ENCODE results near the gene HKDC1. TPM values are rescaled to one million over a fixed set of nuclear protein-coding genes. Genes with fewer than 3 reads are reported as not detected.

The HKDC1 gene
- total RNA-seq, 4 donors from 2014 or later: 0.27 TPM; not detected in 3

DNA sequence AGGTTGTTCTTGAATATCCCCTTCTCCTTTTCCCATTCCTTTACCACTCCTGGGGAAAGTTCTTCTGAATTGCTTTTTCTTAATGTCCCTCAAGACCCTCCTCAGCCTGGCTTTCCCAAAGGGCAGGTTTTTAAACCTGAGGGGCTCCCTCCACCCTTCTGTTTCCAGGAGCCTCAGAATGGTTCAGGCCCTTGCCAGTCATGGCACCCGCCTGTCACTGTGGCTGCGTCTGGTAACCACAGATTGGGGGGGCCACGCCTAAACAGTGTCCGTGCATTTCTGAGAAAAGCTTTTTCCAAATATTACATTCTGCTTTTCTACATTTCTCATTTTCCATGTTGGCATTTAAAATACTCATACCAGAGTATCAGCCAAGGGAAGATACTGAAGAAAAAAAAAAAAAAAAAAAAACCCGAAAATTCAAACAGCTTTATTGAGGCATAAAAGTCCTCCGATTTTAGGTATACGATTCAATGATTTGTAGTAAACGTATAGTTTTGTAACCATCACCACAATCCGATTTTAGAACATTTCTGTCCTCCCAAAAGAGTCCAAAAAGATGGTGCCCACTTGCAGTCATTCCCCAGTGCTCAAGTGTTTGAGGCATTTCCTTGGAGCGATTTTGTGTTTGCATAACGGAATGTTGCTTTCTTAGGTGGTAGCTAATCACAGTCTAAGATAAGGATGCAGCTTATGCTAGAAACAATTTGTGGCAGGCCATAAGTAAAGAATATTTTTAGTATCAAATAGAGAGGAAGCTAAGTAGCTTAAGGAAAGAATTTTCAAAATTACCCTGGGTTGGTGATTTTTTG lies 22.1 kb downstream of the HKDC1 start:
- H3K27ac ChIP-seq: no peak overlapping the region
- no peaks in the 10 kb centered on the region for H3K36me3 ChIP-seq
- H3K4me3 ChIP-seq: no peak overlapping the region
- H3K9me3 ChIP-seq: no peaks in the 10 kb centered on the region
- no peaks in the 10 kb centered on the region for H3K27me3 ChIP-seq
- ATAC-seq: no peak
- peaks cover 0 to 24% (median 0%) of the 10 kb centered on the region in 3 donors for H3K4me1 ChIP-seq
- no peak for TF ChIP-seq EP300 (IDR thresholded peaks at IDR 0.05)
- TF ChIP-seq, protein P1, sequence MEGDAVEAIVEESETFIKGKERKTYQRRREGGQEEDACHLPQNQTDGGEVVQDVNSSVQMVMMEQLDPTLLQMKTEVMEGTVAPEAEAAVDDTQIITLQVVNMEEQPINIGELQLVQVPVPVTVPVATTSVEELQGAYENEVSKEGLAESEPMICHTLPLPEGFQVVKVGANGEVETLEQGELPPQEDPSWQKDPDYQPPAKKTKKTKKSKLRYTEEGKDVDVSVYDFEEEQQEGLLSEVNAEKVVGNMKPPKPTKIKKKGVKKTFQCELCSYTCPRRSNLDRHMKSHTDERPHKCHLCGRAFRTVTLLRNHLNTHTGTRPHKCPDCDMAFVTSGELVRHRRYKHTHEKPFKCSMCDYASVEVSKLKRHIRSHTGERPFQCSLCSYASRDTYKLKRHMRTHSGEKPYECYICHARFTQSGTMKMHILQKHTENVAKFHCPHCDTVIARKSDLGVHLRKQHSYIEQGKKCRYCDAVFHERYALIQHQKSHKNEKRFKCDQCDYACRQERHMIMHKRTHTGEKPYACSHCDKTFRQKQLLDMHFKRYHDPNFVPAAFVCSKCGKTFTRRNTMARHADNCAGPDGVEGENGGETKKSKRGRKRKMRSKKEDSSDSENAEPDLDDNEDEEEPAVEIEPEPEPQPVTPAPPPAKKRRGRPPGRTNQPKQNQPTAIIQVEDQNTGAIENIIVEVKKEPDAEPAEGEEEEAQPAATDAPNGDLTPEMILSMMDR (IDR thresholded peaks at IDR 0.05): no peak
- WGBS, 2 donors (ENCODE audit: low coverage in 1 of 2): 70 to 79% methylated on average over 8 to 11 of the region's 11 CpGs

DNA sequence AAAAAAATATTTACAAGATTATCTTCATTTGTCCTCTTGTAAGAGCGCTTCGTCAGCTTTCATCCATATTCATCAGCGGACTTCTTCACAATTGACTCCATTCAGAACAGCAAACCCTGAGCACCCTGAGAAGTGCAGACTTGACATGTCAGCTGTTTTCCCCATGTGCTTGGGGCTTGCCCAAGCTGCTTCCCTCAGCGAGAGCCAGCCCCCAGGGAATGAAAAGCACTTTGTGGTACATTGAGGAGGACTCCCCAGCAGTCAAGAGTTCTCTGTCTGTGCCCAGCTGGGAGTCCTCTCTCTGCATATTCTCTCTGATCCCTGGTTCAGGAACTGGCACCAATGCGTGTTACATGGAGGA lies 22.7 kb downstream of the HKDC1 start:
- WGBS, 2 donors (ENCODE audit: low coverage in 1 of 2): 75 to 87% methylated on average over 4 of the region's 5 CpGs

DNA sequence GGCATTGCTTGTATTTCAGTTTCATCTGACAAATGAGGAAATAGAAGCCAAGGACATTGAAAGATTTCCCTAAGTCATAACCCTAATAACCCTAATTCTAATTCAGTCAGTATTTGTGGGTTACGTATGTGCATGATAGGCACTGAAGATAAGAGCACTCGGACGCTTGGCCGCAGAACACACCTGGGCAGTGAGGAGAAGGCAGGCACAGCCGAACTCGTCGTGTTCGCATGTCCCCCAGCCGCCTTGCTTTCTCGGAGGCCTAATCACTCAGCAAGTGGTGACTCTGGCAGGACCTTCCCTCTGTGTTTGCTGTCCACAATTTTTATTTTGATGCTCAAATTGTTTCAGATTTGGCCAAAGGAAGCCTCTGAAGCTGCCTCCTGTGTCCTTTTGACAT lies 23.7 kb downstream of the HKDC1 start:
- no peak overlapping the region for H3K27ac ChIP-seq
- TF ChIP-seq, protein P1 (IDR thresholded peaks at IDR 0.05): no peak
- TF ChIP-seq POLR2AphosphoS5 (IDR thresholded peaks at IDR 0.05): no peak
- TF ChIP-seq POLR2A (IDR thresholded peaks at IDR 0.05): no peak
- TF ChIP-seq EP300 (IDR thresholded peaks at IDR 0.05): no peak
- H3K4me3 ChIP-seq: no peak overlapping the region
- H3K9me3 ChIP-seq: no peaks in the 10 kb centered on the region
- H3K4me1 ChIP-seq: peaks cover 0 to 15% (median 0%) of the 10 kb centered on the region in 3 donors
- H3K27me3 ChIP-seq: no peaks in the 10 kb centered on the region
- 90 to 100% methylated on average over 2 to 10 of the region's 10 CpGs for WGBS, 2 donors (ENCODE audit: low coverage in 1 of 2)
- ATAC-seq: no peak
- H3K36me3 ChIP-seq: no peaks in the 10 kb centered on the region

More for the DNA sequence above, 22.7 kb downstream of the HKDC1 start:
- Histone ChIP-seq H3K27me3 (no peaks in the 10 kb centered on the region), H3K36me3 (no peaks in the 10 kb centered on the region), H3K9me3 (no peaks in the 10 kb centered on the region), H3K4me3 (no peak overlapping the region), H3K27ac (no peak overlapping the region), H3K4me1 (peaks cover 0 to 19% (median 0%) of the 10 kb centered on the region in 3 donors)
- no peak for ATAC-seq
- TF ChIP-seq EP300 (IDR thresholded peaks at IDR 0.05): no peak

DNA sequence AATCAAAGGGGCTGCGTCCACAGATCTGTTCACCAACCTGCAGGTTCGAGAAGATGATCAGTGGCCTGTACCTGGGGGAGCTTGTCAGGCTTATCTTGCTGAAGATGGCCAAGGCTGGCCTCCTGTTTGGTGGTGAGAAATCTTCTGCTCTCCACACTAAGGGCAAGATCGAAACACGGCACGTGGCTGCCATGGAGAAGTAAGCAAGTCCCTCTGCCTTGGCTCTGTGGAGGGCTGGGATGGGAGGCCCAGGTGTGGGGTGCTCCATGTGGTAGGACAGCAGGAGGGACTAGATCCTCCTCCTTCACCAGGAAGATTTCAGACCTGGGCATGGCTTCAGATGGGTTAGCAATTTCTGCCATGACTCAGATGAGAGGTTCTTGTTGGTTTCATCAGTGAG lies 25.9 kb downstream of the HKDC1 start:
- H3K4me1 ChIP-seq: no peaks in the 10 kb centered on the region
- no peak overlapping the region for H3K4me3 ChIP-seq
- no peak for ATAC-seq
- H3K9me3 ChIP-seq: no peaks in the 10 kb centered on the region
- H3K36me3 ChIP-seq: no peaks in the 10 kb centered on the region
- no peak overlapping the region for H3K27ac ChIP-seq
- WGBS, 2 donors (ENCODE audit: low coverage in 1 of 2): 100% methylated on average over 1 of the region's 5 CpGs; no CpG with 5 or more reads in 1 of the 2 donors
- H3K27me3 ChIP-seq: no peaks in the 10 kb centered on the region
- TF ChIP-seq POLR2A (IDR thresholded peaks at IDR 0.05) (no peak), EP300 (IDR thresholded peaks at IDR 0.05) (no peak), POLR2AphosphoS5 (IDR thresholded peaks at IDR 0.05) (no peak)
- TF ChIP-seq, protein P1 (IDR thresholded peaks at IDR 0.05): no peak

DNA sequence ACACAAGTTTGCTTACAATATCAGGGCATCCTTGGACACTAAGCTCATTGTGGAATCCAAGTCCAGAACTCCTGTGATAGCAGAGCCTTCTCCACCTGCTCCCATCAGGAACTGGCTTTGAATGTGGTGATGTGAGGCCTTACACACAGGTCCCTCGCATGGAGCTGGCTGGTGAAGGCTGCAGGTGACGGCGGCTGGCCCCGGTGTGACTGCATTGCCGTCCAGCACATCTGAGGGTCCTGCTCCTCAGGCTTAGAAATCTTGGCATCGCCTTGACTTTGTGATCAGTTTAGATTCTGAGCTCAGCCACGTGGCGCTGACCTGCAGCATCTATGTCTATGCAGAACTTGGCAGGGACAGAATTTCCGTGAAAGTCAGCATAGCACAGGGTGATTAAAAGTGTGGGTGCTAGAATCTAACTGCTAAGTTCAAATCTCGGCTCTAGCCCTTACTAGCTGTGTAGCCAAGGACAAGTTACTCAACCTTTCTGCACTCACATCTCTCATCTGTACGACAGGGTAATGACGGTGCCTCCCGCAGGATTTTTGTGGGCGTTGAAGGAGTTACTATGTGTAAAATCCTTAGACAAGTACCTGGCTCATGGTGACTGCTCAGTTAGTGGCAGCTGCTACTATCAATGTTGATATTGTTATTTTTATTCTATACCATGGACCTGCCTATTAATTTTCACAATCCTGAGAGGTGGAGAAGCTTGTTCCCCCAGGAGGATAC lies 26.6 kb downstream of the HKDC1 start:
- TF ChIP-seq POLR2A (IDR thresholded peaks at IDR 0.05) (no peak), EP300 (IDR thresholded peaks at IDR 0.05) (no peak), POLR2AphosphoS5 (IDR thresholded peaks at IDR 0.05) (no peak)
- TF ChIP-seq, protein P1 (IDR thresholded peaks at IDR 0.05): no peak

More for the DNA sequence above, 26.6 kb downstream of the HKDC1 start:
- no peak overlapping the region for H3K4me3 ChIP-seq
- H3K36me3 ChIP-seq: no peaks in the 10 kb centered on the region
- no peaks in the 10 kb centered on the region for H3K27me3 ChIP-seq
- H3K27ac ChIP-seq: no peak overlapping the region
- 78 to 93% methylated on average over 3 to 9 of the region's 14 CpGs for WGBS, 2 donors (ENCODE audit: low coverage in 1 of 2)
- H3K9me3 ChIP-seq: no peaks in the 10 kb centered on the region
- no peak for ATAC-seq
- H3K4me1 ChIP-seq: no peaks in the 10 kb centered on the region

All from gastroesophageal sphincter (tissue), 4 donors.